Activated effector memory CD4-positive, alpha-beta T cell treated with Interleukin-2 at 50 U/mL for 16 hours (primary cell): ENCODE data around the gene RDX.

ENCODE experiments used
- DNase-seq: peaks from one replicate; pipeline ENCODE4 v3.0.0-alpha.2; 2020

The RDX gene

GRCh38 chr11:110168033-110168803, 128.2 kb downstream of the RDX start:
- DNase-seq = no peak

- no peak for DNase-seq
Observed at GRCh38 chr11:110165039-110165925, 131.1 kb downstream of the RDX start.

- no peak for DNase-seq
Observed at GRCh38 chr11:110162216-110162615, 134.2 kb downstream of the RDX start.

GRCh38 chr11:110161061-110161460, 135.4 kb downstream of the RDX start:
- no peak for DNase-seq

GRCh38 chr11:110160437-110160836, 136.0 kb downstream of the RDX start:
- DNase-seq = no peak

GRCh38 chr11:110160016-110160415, 136.4 kb downstream of the RDX start:
- DNase-seq = no peak

- no peak for DNase-seq
Observed at GRCh38 chr11:110159476-110159875, 136.9 kb downstream of the RDX start.

GRCh38 chr11:110158317-110159200, 137.9 kb downstream of the RDX start:
- DNase-seq = no peak

GRCh38 chr11:110156503-110156902, 139.9 kb downstream of the RDX start:
- no peak for DNase-seq

GRCh38 chr11:110153474-110153873, 142.9 kb downstream of the RDX start:
- DNase-seq = no peak

GRCh38 chr11:110152199-110152598, 144.2 kb downstream of the RDX start:
- no peak for DNase-seq

GRCh38 chr11:110148775-110149744, 147.4 kb downstream of the RDX start:
- no peak for DNase-seq

- DNase-seq = no peak
Observed at GRCh38 chr11:110147962-110148709, 148.3 kb downstream of the RDX start.

- no peak for DNase-seq
Observed at GRCh38 chr11:110141812-110142211, 154.6 kb downstream of the RDX start.

GRCh38 chr11:110134110-110134509, 162.3 kb downstream of the RDX start:
- DNase-seq = no peak

GRCh38 chr11:110133160-110133559, 163.3 kb downstream of the RDX start:
- no peak for DNase-seq

GRCh38 chr11:110131386-110132123, 164.9 kb downstream of the RDX start:
- no peak for DNase-seq

- no peak for DNase-seq
Observed at GRCh38 chr11:110130642-110131238, 165.7 kb downstream of the RDX start.

GRCh38 chr11:110128161-110128560, 168.3 kb downstream of the RDX start:
- DNase-seq = no peak

- DNase-seq = no peak
Observed at GRCh38 chr11:110126936-110127335, 169.5 kb downstream of the RDX start.
